HUES48 (cell line): ENCODE measurements around the gene ACCS.

Experiments used
- H3K27ac ChIP-seq: one replicate; pipeline ENCODE4 v1.7.0; 2013; ENCODE audit warnings: low read depth, low read length, inconsistent platforms
- H3K27me3 ChIP-seq: 2 replicates; pipeline ENCODE4 v1.6.1; 2013; ENCODE audit warnings: mild to moderate bottlenecking, low read length; ENCODE audit not compliant: control insufficient read depth, insufficient read depth
- H3K36me3 ChIP-seq: 2 replicates; pipeline ENCODE4 v1.6.1; 2013; ENCODE audit warnings: low read length; ENCODE audit not compliant: control insufficient read depth, insufficient read depth
- H3K4me1 ChIP-seq: 2 replicates; pipeline ENCODE4 v1.6.1; 2013; ENCODE audit warnings: mild to moderate bottlenecking, low read length; ENCODE audit not compliant: control insufficient read depth, insufficient read depth
- H3K4me3 ChIP-seq: 2 replicates; pipeline ENCODE4 v1.5.1; 2013; ENCODE audit warnings: mild to moderate bottlenecking, low read depth, low read length
- H3K9ac ChIP-seq: 2 replicates; pipeline ENCODE4 v1.6.1; 2013; ENCODE audit warnings: mild to moderate bottlenecking, low read depth, low read length, moderate library complexity
- H3K9me3 ChIP-seq: 2 replicates; pipeline ENCODE4 v1.6.1; 2013; ENCODE audit warnings: low read length; ENCODE audit not compliant: control insufficient read depth, insufficient read depth

Gene ACCS

GRCh38 chr11:44090539-44090938, 24.5 kb downstream of the ACCS start:
- Histone ChIP-seq H3K4me1 (no peaks in the 10 kb centered on the region), H3K27me3 (no peaks in the 10 kb centered on the region; the same call in 1 of the 2 replicates), H3K9ac (no peak overlapping the region), H3K27ac (no peak overlapping the region), H3K36me3 (no peaks in the 10 kb centered on the region), H3K4me3 (no peak overlapping the region), H3K9me3 (no peaks in the 10 kb centered on the region)

DNA sequence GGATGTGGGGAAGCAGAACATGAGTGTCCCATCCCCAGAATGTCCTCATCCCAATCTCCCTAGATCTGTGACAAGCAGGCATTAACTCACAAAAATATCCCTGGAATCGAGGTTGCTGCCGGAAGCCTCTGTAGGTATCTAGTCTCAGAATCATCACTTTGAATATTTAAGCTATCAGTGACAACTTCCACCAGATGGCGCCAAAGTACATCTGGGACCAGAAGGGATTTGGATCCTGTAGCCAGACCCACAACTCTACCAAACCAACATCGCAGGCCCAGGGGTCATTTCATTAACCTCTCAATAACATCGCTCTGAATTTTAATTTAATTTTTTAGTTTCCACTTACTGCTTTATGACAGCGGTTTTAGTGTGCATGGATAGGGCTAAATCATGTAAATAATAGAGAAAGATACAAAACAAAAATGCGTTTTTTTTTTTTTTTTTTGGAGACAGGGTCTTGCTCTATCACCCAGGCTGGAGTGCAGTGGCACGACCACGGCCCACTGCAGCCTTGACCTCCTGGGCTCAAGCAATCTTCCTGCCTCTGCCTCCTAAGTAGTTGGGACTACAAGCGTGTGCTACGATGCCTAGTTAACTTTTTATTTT, 28.3 kb downstream of the ACCS start:
- Histone ChIP-seq H3K9ac (no peak overlapping the region), H3K36me3 (no peaks in the 10 kb centered on the region), H3K9me3 (no peaks in the 10 kb centered on the region), H3K27me3 (no peaks in the 10 kb centered on the region; the same call in 1 of the 2 replicates), H3K4me1 (peaks cover 5% of the 10 kb centered on the region; the same call in 1 of the 2 replicates), H3K4me3 (no peak overlapping the region), H3K27ac (no peak overlapping the region)

- H3K27ac ChIP-seq, result peak within 1 kb of the TSS; percentile 15
Measured at GRCh38 chr11:44095506-44096359, 29.7 kb downstream of the ACCS start, which contains the start of gene EXT2. Gene EXT2 (plus strand): TSS chr11:44095678. CDS start chr11:44107713, 12,035 bp downstream.

DNA sequence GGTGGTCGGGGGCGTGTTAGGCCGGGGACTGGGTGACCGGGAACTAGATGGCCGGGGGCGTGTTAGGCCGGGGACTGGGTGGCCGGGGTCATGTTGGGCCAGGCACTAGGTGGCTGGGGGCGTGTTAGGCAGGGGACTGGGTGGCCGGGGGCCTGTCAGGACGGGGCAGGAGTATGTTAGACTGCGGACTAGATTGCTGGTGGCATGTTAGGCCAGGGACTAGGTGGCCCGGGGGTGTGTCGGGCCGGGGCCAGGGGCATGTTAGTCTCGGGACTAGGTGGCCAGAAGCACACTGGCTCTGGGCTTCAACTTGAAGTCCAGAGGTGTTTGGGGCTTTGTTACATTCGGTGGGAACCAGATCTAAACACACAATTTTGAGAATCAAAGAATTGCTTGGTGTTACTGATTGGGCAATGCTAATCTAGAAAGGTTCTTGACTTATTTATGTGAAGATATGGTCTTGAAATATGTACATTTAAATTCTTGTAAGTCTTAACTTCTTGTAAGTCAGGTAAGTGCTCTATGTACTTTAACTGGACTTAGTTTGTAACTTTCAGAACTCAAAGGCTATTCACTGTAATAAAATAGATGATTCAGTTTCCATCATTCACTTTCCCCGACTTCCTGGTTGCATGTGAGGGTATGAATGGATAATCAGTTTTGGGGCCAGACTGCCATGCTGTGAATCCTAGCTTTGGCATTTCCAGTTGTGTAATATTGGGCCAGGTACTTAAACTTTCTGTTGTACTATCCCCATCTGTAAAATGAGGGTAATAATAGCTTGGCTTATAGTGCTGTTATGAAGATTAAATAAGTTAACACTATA, 30.5 kb downstream of the ACCS start:
- Histone ChIP-seq H3K36me3 (no peaks in the 10 kb centered on the region), H3K9me3 (no peaks in the 10 kb centered on the region), H3K4me3 (peak overlapping the region; percentile 82), H3K27me3 (no peaks in the 10 kb centered on the region), H3K9ac (no peak overlapping the region), H3K27ac (no peak overlapping the region), H3K4me1 (peaks cover 5% of the 10 kb centered on the region; the same call in 1 of the 2 replicates)

More at GRCh38 chr11:44095506-44096359, 29.7 kb downstream of the ACCS start, which contains the start of gene EXT2:
- Histone ChIP-seq H3K9me3 (no peaks in the 10 kb centered on the region), H3K4me3 (peak within 1 kb of the TSS; percentile 82), H3K4me1 (peaks cover 5% of the 10 kb centered on the region; the same call in 1 of the 2 replicates), H3K27me3 (no peaks in the 10 kb centered on the region; the same call in 1 of the 2 replicates), H3K36me3 (no peaks in the 10 kb centered on the region), H3K9ac (peak within 1 kb of the TSS; percentile 18; the same call in 1 of the 2 replicates)

GRCh38 chr11:44097821-44098220, 31.8 kb downstream of the ACCS start:
- H3K9me3 ChIP-seq, result no peaks in the 10 kb centered on the region

DNA sequence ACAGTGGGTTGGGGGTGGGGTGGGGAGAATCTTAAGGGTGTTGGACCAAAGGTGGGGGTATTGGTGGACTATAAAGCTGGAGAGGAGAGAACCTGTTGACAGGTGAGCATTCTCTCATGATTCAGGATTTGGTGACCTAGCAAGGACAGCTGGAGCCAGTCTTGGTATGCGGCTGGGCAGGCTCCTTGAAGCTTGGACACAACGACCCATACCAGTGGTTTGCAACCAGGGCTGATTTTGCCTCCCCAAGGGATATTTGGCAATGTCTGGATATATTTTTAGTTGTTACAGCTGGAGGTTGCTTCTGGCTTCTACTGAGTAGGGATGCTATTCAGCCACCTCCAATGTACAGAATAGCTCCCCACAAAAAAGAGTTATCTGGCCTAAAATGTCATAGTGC, 35.0 kb downstream of the ACCS start:
- H3K27ac ChIP-seq, result no peak overlapping the region
- H3K9ac ChIP-seq, result no peak overlapping the region
- peaks cover 8% of the 10 kb centered on the region; the same call in 1 of the 2 replicates for H3K4me1 ChIP-seq
- no peaks in the 10 kb centered on the region for H3K36me3 ChIP-seq
- H3K4me3 ChIP-seq, result no peak overlapping the region
- no peaks in the 10 kb centered on the region for H3K27me3 ChIP-seq
- no peaks in the 10 kb centered on the region for H3K9me3 ChIP-seq

More at GRCh38 chr11:44097821-44098220, 31.8 kb downstream of the ACCS start:
- peaks cover 8% of the 10 kb centered on the region; the same call in 1 of the 2 replicates for H3K4me1 ChIP-seq
- no peaks in the 10 kb centered on the region for H3K27me3 ChIP-seq
- H3K4me3 ChIP-seq, result no peak overlapping the region
- H3K9ac ChIP-seq, result no peak overlapping the region
- no peak overlapping the region for H3K27ac ChIP-seq
- no peaks in the 10 kb centered on the region for H3K36me3 ChIP-seq

DNA sequence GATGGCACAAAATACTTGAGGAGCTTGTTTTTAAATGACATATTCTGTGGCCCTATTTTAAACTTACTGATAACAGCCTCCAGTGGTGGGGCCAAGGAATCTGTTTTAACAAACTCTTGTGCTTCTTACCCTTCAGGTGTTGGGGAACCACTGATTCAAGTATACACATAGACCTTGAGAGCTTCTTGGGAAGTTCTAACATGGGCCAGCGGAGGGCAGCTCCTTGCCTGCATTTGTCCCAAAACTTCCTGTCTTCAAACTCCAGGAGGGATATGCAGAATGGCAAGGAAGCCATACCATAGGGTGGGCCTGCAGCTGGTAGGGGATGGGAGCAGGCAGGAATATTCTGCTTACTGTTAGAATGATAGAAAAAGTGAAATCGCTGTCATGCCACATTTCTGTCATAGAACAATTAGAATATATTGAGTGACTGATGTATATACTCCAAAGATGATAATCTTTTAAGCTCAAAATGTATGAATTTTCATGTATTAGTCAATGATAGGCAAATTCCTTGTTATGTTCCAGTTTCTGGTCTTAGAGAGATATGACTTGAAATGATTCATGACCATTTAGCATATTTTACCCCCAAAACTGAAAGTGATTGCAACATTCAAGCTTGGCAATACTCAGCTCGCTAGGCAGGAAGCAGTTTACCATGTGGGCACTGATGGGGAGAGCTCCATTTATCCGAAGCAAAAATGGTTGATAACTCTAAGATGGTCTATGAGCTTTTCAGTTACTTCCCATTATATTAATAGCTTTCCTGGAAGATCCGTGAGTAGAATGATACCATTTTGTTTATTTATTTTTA, 38.6 kb downstream of the ACCS start:
- Histone ChIP-seq H3K9ac (no peak overlapping the region), H3K36me3 (peaks cover 16% of the 10 kb centered on the region; the same call in 1 of the 2 replicates), H3K27me3 (no peaks in the 10 kb centered on the region), H3K4me3 (no peak overlapping the region), H3K27ac (no peak overlapping the region), H3K4me1 (0 out of 2 replicates have a peak, but pooled peaks cover 4% of the 10 kb centered on the region), H3K9me3 (no peaks in the 10 kb centered on the region)

GRCh38 chr11:44108260-44108659, 42.2 kb downstream of the ACCS start:
- H3K9me3 ChIP-seq, result no peaks in the 10 kb centered on the region

DNA sequence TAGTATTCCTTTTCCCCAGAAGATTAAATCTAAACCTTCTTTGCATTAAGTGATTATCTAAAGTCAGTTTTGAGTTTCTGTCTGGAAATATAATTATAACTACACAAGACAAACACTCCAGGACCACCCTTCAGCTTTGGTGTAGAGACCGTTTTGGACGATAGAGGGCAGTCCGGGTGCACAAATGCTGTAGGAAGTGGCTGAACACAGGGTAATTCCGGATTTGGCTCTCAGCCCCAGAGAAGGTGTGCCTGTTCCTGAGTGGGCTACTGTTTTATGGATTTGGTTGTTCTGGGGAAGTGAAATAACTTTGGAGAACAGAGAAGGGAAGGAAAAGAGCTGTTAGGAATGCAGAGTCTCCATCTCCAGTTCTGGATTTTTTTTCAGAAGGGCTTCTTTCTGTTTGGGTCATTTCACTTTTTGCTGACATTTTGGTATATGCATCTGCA, 44.2 kb downstream of the ACCS start:
- peaks cover 32% of the 10 kb centered on the region; the same call in 1 of the 2 replicates for H3K36me3 ChIP-seq
- no peaks in the 10 kb centered on the region for H3K27me3 ChIP-seq
- 0 out of 2 replicates have a peak, but pooled peaks cover 5% of the 10 kb centered on the region for H3K4me1 ChIP-seq
- H3K4me3 ChIP-seq, result no peak overlapping the region
- no peaks in the 10 kb centered on the region for H3K9me3 ChIP-seq
- H3K9ac ChIP-seq, result no peak overlapping the region
- no peak overlapping the region for H3K27ac ChIP-seq

More at GRCh38 chr11:44108260-44108659, 42.2 kb downstream of the ACCS start:
- no peaks in the 10 kb centered on the region for H3K4me1 ChIP-seq
- H3K9ac ChIP-seq, result no peak overlapping the region
- H3K27ac ChIP-seq, result no peak overlapping the region
- no peaks in the 10 kb centered on the region for H3K27me3 ChIP-seq
- no peak overlapping the region for H3K4me3 ChIP-seq
- peaks cover 21% of the 10 kb centered on the region; the same call in 1 of the 2 replicates for H3K36me3 ChIP-seq
